GM10248 (cell line): ENCODE results near the gene FAM124B.

Experiments
- CTCF ChIA-PET: fragments of 300-600 bp; sonication (Branson Sonifier 250); formaldehyde crosslinking; extraction: SDS; loops from one replicate; lab custom pipeline; 2021; ENCODE audit warnings: antibody characterized with exemption; lab: Yijun Ruan, JAX
- POLR2A ChIA-PET: fragments of 350-650 bp; sonication (Branson Sonifier 250); formaldehyde crosslinking; extraction: SDS; loops from one replicate; lab custom pipeline; 2020; ENCODE audit warnings: antibody characterized with exemption; lab: Yijun Ruan, JAX
- DNase-seq: peaks from one replicate; pipeline ENCODE4 v3.0.0; 2012; ENCODE audit errors: extremely low spot score
- CTCF ChIP-seq: IDR thresholded peaks from 2 replicates; pipeline ENCODE4 v1.5.1; 2012; ENCODE audit warnings: mild to moderate bottlenecking, low read depth; ENCODE audit errors: extremely low read depth, missing control alignments, control extremely low read depth

The FAM124B gene

GRCh38 chr2:224354632-224355211 is 47.2 kb downstream of the FAM124B start:
- DNase-seq = no peak
- ChIA-PET POLR2A (no interaction called here), CTCF (interaction anchor here (0.9 to 5.3 kb wide), 9 partner anchors 13 to 423 kb away, joined by 3 to 24 read pairs (median 5); no protein-coding TSS in a partner anchor)
- no peak for TF ChIP-seq CTCF

GRCh38 chr2:224350703-224351102 is 51.2 kb downstream of the FAM124B start:
- no peak for TF ChIP-seq CTCF
- DNase-seq = no peak
- ChIA-PET POLR2A (no interaction called here), CTCF (no interaction called here)

GRCh38 chr2:224349396-224349795 is 52.5 kb downstream of the FAM124B start:
- ChIA-PET POLR2A (no interaction called here), CTCF (no interaction called here)
- no peak for DNase-seq
- TF ChIP-seq CTCF = no peak

GRCh38 chr2:224347176-224348051 is 54.5 kb downstream of the FAM124B start:
- no peak for DNase-seq
- TF ChIP-seq CTCF = no peak
- CTCF ChIA-PET = no interaction called here
- POLR2A ChIA-PET = no interaction called here

GRCh38 chr2:224345492-224345891 is 56.4 kb downstream of the FAM124B start:
- ChIA-PET CTCF (no interaction called here), POLR2A (no interaction called here)
- DNase-seq = no peak
- TF ChIP-seq CTCF = no peak

GRCh38 chr2:224343226-224343625 is 58.7 kb downstream of the FAM124B start:
- DNase-seq = no peak
- ChIA-PET CTCF (interaction anchor here (0.9 to 2.5 kb wide), 7 partner anchors 15 to 349 kb away, joined by 3 to 9 read pairs (median 4); no protein-coding TSS in a partner anchor), POLR2A (no interaction called here)
- TF ChIP-seq CTCF = no peak
